GM23248 (cell line): ENCODE results near the gene TMEM169.

Source experiments
- EZH2 ChIP-seq: fragments of 200-600 bp; sonication (generic); IDR thresholded peaks from 2 replicates; pipeline ENCODE4 v1.6.1; 2018; ENCODE audit warnings: antibody characterized with exemption, mild to moderate bottlenecking; ENCODE audit not compliant: insufficient read depth, poor library complexity, severe bottlenecking
- EZH2phosphoT487 ChIP-seq: fragments of 200-600 bp; sonication (generic); IDR thresholded peaks from 2 replicates; pipeline ENCODE4 v1.6.1; 2018; ENCODE audit warnings: antibody characterized with exemption, moderate library complexity, mild to moderate bottlenecking, low read depth; ENCODE audit not compliant: insufficient read depth

- TF ChIP-seq EZH2phosphoT487 (no peak), EZH2 (no peak)
These were observed 2.8 kb downstream of the TMEM169 start for GRCh38 chr2:216084547-216084946.
